Type B pancreatic cell (in vitro differentiated cells): ENCODE results near the gene EVA1C. TPM values are rescaled to one million over a fixed set of nuclear protein-coding genes. Genes with fewer than 3 reads are reported as not detected.

ENCODE experiments used
- DNase-seq: peaks from one replicate; pipeline ENCODE4 v3.0.0; 2021; ENCODE audit warnings: mixed read lengths; ENCODE audit not compliant: unreplicated experiment; ENCODE audit errors: extremely low spot score
- H3K27ac Mint-ChIP-seq: 2 replicates; pipeline ENCODE4 v1.8.0; 2021; ENCODE audit warnings: mild to moderate bottlenecking, mixed read lengths
- H3K27me3 Mint-ChIP-seq: 2 replicates; pipeline ENCODE4 v1.8.0; 2021; ENCODE audit warnings: mixed read lengths
- H3K36me3 Mint-ChIP-seq: 2 replicates; pipeline ENCODE4 v1.8.0; 2021; ENCODE audit warnings: mixed read lengths
- H3K4me1 Mint-ChIP-seq: one replicate; pipeline ENCODE4 v1.8.0; 2021; ENCODE audit warnings: mixed read lengths; ENCODE audit not compliant: unreplicated experiment
- H3K4me3 Mint-ChIP-seq: 2 replicates; pipeline ENCODE4 v1.8.0; 2021; ENCODE audit warnings: mild to moderate bottlenecking, mixed read lengths
- H3K9me3 Mint-ChIP-seq: 2 replicates; pipeline ENCODE4 v1.8.0; 2021; ENCODE audit warnings: mixed read lengths
- total RNA-seq: library from RNA; stranded (reverse); gene quantifications from 2 replicates; pipeline ENCODE4 v1.2.1, GENCODE V29; 2021; ENCODE audit warnings: low replicate concordance
- TF ChIP-seq, protein P1 (sequence below): fragments of 200-600 bp; sonication (generic); conservative IDR thresholded peaks from 2 replicates; pipeline ENCODE4 v1.5.0; 2021; ENCODE audit warnings: antibody characterized with exemption, mild to moderate bottlenecking

EVA1C gene
- total RNA-seq, 1 donor from 2014 or later: 0.63 TPM

DNA sequence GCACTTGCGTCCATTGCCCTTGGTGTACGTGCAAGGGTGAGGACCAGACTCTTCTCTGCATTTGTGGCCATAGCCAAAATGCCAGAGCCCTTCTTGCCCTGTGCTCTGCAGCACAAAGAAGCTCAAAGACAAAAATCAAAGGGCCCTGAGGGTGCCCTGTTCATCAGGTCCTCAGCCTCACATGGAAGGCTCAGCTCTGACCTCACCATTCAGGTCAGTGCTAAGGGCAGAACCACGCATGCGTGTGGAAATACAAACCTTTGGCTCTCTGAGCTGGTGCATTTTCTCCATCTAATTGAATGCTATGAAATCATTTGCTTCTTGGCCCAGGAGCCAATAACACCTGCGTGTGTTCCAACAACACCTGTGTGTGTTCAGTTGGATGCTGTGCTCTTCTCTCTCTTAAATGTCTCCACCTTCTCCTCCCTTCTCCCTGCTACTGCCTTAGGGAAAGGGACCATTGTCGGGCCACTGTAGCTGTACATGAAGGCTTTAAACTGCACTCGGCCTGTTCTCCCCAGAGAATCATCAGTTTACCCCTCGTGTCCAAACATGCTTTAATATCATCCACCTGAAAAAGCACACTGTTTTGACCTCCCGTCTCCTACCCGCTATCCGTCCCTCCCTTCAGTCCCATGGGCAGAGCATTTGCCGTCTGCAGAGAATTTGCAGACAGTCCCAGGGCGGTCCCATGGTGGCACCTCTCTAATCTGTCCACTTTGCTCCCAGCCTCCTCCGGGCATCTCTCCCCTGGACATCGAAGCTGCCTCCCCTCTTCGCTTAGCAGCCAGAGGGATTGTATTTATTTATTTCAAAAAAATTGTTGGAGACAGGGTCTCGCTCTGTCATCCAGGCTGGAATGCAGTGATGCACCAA is 60.6 kb downstream of the EVA1C start:
- TF ChIP-seq, protein P1, sequence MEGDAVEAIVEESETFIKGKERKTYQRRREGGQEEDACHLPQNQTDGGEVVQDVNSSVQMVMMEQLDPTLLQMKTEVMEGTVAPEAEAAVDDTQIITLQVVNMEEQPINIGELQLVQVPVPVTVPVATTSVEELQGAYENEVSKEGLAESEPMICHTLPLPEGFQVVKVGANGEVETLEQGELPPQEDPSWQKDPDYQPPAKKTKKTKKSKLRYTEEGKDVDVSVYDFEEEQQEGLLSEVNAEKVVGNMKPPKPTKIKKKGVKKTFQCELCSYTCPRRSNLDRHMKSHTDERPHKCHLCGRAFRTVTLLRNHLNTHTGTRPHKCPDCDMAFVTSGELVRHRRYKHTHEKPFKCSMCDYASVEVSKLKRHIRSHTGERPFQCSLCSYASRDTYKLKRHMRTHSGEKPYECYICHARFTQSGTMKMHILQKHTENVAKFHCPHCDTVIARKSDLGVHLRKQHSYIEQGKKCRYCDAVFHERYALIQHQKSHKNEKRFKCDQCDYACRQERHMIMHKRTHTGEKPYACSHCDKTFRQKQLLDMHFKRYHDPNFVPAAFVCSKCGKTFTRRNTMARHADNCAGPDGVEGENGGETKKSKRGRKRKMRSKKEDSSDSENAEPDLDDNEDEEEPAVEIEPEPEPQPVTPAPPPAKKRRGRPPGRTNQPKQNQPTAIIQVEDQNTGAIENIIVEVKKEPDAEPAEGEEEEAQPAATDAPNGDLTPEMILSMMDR: no peak
- peaks cover 12% of the 10 kb centered on the region for H3K4me1 Mint-ChIP-seq
- no peak overlapping the region for H3K27ac Mint-ChIP-seq
- no peak overlapping the region for H3K4me3 Mint-ChIP-seq
- no peak for DNase-seq
- H3K27me3 Mint-ChIP-seq: no peaks in the 10 kb centered on the region
- H3K36me3 Mint-ChIP-seq: no peaks in the 10 kb centered on the region
- H3K9me3 Mint-ChIP-seq: no peaks in the 10 kb centered on the region

DNA sequence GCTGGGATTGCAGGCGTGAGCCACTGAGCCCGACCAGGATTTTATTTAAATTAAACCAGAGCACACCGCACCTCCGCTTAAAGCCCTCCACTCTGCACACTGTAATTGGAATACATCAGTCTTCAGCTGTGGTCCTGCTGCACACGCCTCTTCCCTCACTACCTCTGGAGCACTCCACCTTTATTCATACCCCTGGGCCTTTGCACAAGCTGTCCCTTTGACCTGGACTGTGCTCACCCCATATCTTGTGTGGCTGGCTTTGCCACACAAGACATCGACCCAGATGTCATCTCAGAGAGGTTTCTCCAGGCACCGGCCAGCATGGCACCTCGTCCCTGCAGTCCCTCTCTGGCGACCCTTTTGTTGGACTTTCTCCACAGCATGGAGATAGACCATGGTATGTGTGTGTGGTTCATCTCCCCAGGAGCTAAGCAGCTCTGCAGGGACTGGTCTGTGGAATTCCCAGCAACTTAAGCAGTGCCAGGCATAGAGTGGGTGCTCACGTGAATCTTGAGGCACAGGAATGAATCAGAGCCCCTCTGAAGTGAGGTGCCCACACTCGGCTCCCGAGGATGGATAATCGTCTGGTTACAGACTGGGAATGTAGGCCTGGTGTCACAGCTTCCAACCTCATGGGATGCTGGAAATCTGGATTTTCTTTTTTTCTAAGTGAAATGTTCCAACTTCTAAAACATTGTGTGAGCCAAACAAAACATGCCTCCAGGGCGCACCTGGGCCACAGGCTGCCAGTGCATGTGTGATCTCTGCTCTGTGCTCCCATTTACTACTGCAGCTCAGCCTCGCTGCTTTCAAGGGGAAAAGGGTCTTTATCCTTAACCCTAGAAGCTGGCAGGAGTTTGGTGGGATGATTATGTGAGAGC is 61.9 kb downstream of the EVA1C start:
- peaks cover 12% of the 10 kb centered on the region for H3K4me1 Mint-ChIP-seq

DNA sequence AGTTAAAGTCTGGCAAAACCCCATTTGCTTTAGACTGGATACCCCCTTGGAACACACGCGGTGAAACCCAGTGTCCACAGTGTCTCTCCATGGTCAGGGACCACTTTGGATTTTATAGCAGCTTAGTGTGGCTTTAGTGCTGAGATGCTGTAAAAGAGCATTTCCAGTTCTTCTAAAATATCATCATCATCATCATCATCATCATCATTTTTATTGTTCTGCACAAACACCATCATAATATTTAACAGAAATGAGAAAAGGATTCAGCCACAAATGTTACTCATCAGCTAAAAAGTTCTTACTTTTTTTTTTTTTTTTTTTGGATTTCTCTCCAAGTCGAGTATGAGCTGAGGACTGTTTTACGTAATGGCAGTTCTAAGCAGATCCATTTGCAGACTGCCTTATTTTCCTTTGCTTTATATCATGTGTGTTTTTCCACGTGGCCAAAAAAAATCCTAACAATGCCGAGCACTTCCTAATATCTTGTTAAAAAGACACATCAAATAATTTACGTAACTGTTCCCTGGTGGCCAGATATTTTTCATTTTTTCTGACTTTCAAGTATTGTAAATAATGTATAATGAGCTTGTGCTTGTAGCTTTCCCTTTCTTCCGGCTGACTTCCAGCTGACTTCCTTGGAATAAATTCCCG is 62.8 kb downstream of the EVA1C start:
- no peak for DNase-seq
- Mint-ChIP-seq H3K4me3 (no peak overlapping the region), H3K4me1 (peaks cover 12% of the 10 kb centered on the region), H3K36me3 (no peaks in the 10 kb centered on the region), H3K27me3 (no peaks in the 10 kb centered on the region), H3K27ac (no peak overlapping the region), H3K9me3 (no peaks in the 10 kb centered on the region)
- TF ChIP-seq, protein P1: no peak

More for the DNA sequence above, 61.9 kb downstream of the EVA1C start:
- Mint-ChIP-seq H3K27ac (no peak overlapping the region), H3K9me3 (no peaks in the 10 kb centered on the region), H3K36me3 (no peaks in the 10 kb centered on the region), H3K4me3 (no peak overlapping the region), H3K27me3 (no peaks in the 10 kb centered on the region)
- DNase-seq: no peak
- TF ChIP-seq, protein P1: no peak

DNA sequence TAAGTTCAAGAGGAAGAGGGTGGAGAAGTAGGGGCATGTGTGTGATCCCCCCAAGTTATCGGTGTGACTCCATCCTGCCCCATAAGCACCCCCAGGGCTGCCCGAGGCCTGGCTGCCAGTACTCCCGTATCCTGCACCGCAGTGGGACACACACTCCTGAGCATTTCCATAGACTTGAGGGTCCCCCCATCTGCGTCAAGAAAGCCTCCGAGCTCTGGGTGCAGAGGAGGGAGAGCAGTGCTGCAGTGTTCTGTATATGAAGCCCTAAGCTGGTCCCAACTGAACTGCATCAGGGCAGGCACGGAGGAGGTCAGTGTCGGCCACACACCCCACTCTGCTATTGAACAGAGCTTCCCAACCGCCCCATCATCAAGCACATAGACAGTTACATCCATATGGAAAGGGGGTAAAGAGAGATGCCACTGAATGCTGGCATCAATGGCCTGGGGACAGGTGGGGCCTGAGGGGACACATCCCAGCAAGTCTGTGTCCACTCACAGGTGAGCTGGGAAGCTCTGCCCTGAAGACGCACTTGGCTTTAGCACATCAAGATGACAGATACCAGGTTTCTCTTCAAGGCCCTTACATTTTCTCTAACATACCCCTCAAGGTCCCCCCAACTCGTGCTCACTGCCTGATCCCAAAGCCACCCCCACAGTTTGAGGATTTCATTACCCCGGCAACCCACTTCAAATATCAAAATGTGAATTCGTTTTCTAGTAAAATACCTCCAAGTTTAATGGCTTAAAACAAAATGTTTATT is 64.3 kb downstream of the EVA1C start:
- TF ChIP-seq, protein P1: no peak
- H3K36me3 Mint-ChIP-seq: no peaks in the 10 kb centered on the region
- DNase-seq: no peak
- no peak overlapping the region for H3K27ac Mint-ChIP-seq
- H3K9me3 Mint-ChIP-seq: no peaks in the 10 kb centered on the region
- H3K4me1 Mint-ChIP-seq: peaks cover 12% of the 10 kb centered on the region
- no peaks in the 10 kb centered on the region for H3K27me3 Mint-ChIP-seq
- H3K4me3 Mint-ChIP-seq: no peak overlapping the region

DNA sequence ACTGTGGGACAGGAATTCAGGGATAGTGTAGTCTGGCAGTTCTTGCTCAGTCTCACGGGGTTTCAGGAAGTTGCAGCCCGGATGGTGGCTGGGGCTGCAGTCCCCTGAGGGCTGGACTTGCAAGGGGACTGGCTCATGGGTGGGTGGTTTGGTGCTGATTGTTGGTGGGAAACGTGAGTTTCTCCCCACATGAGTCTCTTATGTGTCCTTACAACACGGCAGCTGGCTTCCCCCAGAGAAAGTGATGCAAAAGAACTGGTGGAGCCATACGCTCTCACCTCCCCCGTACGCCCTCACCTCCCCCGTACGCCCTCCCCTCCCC is 64.9 kb downstream of the EVA1C start:
- TF ChIP-seq, protein P1: no peak
- no peak overlapping the region for H3K4me3 Mint-ChIP-seq
- no peaks in the 10 kb centered on the region for H3K9me3 Mint-ChIP-seq
- no peaks in the 10 kb centered on the region for H3K27me3 Mint-ChIP-seq
- peaks cover 12% of the 10 kb centered on the region for H3K4me1 Mint-ChIP-seq
- DNase-seq: no peak
- H3K36me3 Mint-ChIP-seq: no peaks in the 10 kb centered on the region
- H3K27ac Mint-ChIP-seq: no peak overlapping the region
